ENCODE measurements around the gene RERGL.

- TF ChIP-seq ZNF565 (CRISPR knock-in tag; conservative IDR thresholded peaks at IDR 0.05; ENCODE audit: low read depth) (no peak), RARB (CRISPR knock-in tag; IDR thresholded peaks at IDR 0.05) (no peak), TOX (CRISPR knock-in tag; IDR thresholded peaks at IDR 0.05; ENCODE audit: borderline replicate concordance) (no peak), BACH2 (CRISPR knock-in tag; IDR thresholded peaks at IDR 0.05; ENCODE audit: borderline replicate concordance) (no peak), ZNF8 (CRISPR knock-in tag; IDR thresholded peaks at IDR 0.05) (no peak), PATZ1 (CRISPR knock-in tag; IDR thresholded peaks at IDR 0.05; ENCODE audit: borderline replicate concordance) (no peak)
Observed at GRCh38 chr12:18130851-18131250, 40.9 kb upstream of the RERGL start.

All from SK-N-SH treated with all-trans-retinoic acid at 6 μM for 48 hours (cell line).